Endodermal cell (in vitro differentiated cells): ENCODE data around the gene NFATC2. TPM values are rescaled to one million over a fixed set of nuclear protein-coding genes. Genes with fewer than 3 reads are reported as not detected.

Experiments
- DNase-seq: peaks from one replicate; pipeline ENCODE4 v3.0.0-alpha.2; 2017
- H3K27ac ChIP-seq: 2 replicates; pipeline ENCODE4 v1.5.1; 2013; ENCODE audit warnings: mild to moderate bottlenecking, low read depth, low read length, moderate library complexity
- H3K27me3 ChIP-seq: 2 replicates; pipeline ENCODE4 v1.6.1; 2013; ENCODE audit warnings: mild to moderate bottlenecking, low read length, moderate library complexity; ENCODE audit not compliant: insufficient read depth, control insufficient read depth, poor library complexity, severe bottlenecking
- H3K36me3 ChIP-seq: 2 replicates; pipeline ENCODE4 v1.7.0; 2013; ENCODE audit warnings: mild to moderate bottlenecking, low read length, moderate library complexity; ENCODE audit not compliant: control insufficient read depth, insufficient read depth
- H3K4me1 ChIP-seq: one replicate; pipeline ENCODE4 v1.7.0; 2013; ENCODE audit warnings: low read length; ENCODE audit not compliant: control insufficient read depth, insufficient read depth
- H3K4me3 ChIP-seq: 2 replicates; pipeline ENCODE4 v1.5.1; 2013; ENCODE audit warnings: mild to moderate bottlenecking, low read length, moderate library complexity
- H3K9ac ChIP-seq: 2 replicates; pipeline ENCODE4 v1.6.1; 2013; ENCODE audit warnings: mild to moderate bottlenecking, low read length, moderate library complexity; ENCODE audit not compliant: poor library complexity, severe bottlenecking; ENCODE audit errors: extremely low read depth
- H3K9me3 ChIP-seq: 2 replicates; pipeline ENCODE4 v1.6.1; 2013; ENCODE audit warnings: mild to moderate bottlenecking, low read length, moderate library complexity; ENCODE audit not compliant: control insufficient read depth
- H3K27ac Mint-ChIP-seq: 2 replicates; pipeline ENCODE4 v1.8.0; 2020; ENCODE audit warnings: mixed read lengths
- H3K27me3 Mint-ChIP-seq: 2 replicates; pipeline ENCODE4 v1.8.0; 2021; ENCODE audit warnings: mild to moderate bottlenecking, mixed read lengths; ENCODE audit not compliant: insufficient read depth
- H3K36me3 Mint-ChIP-seq: 2 replicates; pipeline ENCODE4 v1.8.0; 2020; ENCODE audit warnings: low read depth, mixed read lengths
- H3K4me1 Mint-ChIP-seq: 2 replicates; pipeline ENCODE4 v1.8.0; 2020; ENCODE audit warnings: mixed read lengths
- H3K4me3 Mint-ChIP-seq: 2 replicates; pipeline ENCODE4 v1.8.0; 2020; ENCODE audit warnings: mild to moderate bottlenecking, moderate library complexity, mixed read lengths
- H3K9me3 Mint-ChIP-seq: 2 replicates; pipeline ENCODE4 v1.8.0; 2020; ENCODE audit warnings: mild to moderate bottlenecking, mixed read lengths
- WGBS, 2 experiments: methylation state at CpG; one replicate each; pipeline versions ENCODE4 v1.1.5 to v1.1.7; 2013; ENCODE audit warnings: missing lambda C conversion rate in 2 of 2, mixed read lengths in 1 of 2; ENCODE audit not compliant: insufficient coverage in 1 of 2, insufficient read length in 1 of 2; 5-methylcytosine and 5-hydroxymethylcytosine counted together
- total RNA-seq, 2 donors: library from RNA; stranded (reverse); fragmentation: NEBNext Ultra II Directional in 1 of 2; extraction: Animal tissue kit (Norgen Biotek cat#: 25700) in 1 of 2; gene quantifications; 2 replicates in 1 of 2; 3 replicates in 1 of 2; pipeline ENCODE4 v1.2.1, GENCODE V29; 2021
- TF ChIP-seq, protein P1 (sequence below): fragments of 200-600 bp; sonication (generic); conservative IDR thresholded peaks from 2 replicates; pipeline ENCODE4 v1.5.0; 2021; ENCODE audit warnings: antibody characterized with exemption, mild to moderate bottlenecking

Gene NFATC2
- total RNA-seq, 2 donors from 2014 or later, result 1.5 to 2.1 TPM

DNA sequence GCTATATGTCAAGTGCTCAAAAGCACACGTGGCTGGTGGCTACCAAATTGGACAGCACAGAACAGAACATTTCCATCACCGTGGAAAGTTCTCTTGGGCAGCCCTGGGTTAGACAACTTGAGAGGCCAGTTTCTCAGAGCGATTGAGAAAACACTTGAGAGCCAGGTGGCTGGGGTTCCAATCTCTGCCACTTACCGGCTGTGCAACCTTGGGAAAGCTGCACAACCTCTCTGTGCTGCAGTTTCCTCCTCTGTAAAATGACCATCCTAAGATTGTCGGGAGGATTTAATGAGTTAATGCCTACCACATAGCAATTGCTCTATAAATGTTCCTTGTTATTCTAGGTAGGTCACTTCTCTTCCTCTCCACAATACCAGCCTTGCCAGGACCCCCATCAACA lies 25.1 kb upstream of the NFATC2 start:
- Histone ChIP-seq H3K4me3 (no peak overlapping the region), H3K27me3 (peaks cover 16% of the 10 kb centered on the region), H3K27ac (no peak overlapping the region), H3K9ac (no peak overlapping the region), H3K36me3 (no peaks in the 10 kb centered on the region), H3K9me3 (no peaks in the 10 kb centered on the region), H3K4me1 (peaks cover 3% of the 10 kb centered on the region)
- H3K36me3 Mint-ChIP-seq, result no peaks in the 10 kb centered on the region
- peaks cover 39% of the 10 kb centered on the region for H3K27me3 Mint-ChIP-seq
- no peaks in the 10 kb centered on the region for H3K9me3 Mint-ChIP-seq
- peaks cover 9% of the 10 kb centered on the region for H3K4me1 Mint-ChIP-seq
- H3K27ac Mint-ChIP-seq, result no peak overlapping the region
- TF ChIP-seq, protein P1, sequence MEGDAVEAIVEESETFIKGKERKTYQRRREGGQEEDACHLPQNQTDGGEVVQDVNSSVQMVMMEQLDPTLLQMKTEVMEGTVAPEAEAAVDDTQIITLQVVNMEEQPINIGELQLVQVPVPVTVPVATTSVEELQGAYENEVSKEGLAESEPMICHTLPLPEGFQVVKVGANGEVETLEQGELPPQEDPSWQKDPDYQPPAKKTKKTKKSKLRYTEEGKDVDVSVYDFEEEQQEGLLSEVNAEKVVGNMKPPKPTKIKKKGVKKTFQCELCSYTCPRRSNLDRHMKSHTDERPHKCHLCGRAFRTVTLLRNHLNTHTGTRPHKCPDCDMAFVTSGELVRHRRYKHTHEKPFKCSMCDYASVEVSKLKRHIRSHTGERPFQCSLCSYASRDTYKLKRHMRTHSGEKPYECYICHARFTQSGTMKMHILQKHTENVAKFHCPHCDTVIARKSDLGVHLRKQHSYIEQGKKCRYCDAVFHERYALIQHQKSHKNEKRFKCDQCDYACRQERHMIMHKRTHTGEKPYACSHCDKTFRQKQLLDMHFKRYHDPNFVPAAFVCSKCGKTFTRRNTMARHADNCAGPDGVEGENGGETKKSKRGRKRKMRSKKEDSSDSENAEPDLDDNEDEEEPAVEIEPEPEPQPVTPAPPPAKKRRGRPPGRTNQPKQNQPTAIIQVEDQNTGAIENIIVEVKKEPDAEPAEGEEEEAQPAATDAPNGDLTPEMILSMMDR, result no peak
- no peak for DNase-seq
- H3K4me3 Mint-ChIP-seq, result no peak overlapping the region
- WGBS, 2 experiments, result 88 to 91% methylated on average over 3 to 5 of the region's 5 CpGs

DNA sequence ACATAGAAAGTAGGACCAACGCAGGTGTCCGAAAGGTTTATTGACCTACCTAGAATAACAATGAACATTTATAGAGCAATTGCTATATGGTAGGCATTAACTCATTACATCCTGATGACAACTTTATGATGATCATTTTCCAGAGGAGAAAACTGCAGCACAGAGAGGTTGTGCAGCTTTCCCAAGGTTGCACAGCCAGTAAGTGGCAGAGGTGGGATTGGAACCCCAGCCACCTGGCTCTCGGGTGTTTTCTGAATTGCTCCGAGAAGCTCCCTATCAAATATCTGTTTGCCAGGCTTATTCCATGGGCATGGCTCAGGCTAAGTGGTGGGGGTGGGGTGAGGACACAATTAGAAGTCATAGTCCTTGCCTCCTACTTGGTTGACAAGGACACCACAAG lies 24.1 kb upstream of the NFATC2 start:
- peaks cover 11% of the 10 kb centered on the region for H3K4me1 Mint-ChIP-seq
- TF ChIP-seq, protein P1, result no peak
- H3K9me3 ChIP-seq, result no peaks in the 10 kb centered on the region
- peaks cover 44% of the 10 kb centered on the region for H3K27me3 Mint-ChIP-seq
- 98% methylated on average over 2 of the region's 4 CpGs; no CpG with 5 or more reads in 1 of the 2 experiments for WGBS, 2 experiments
- H3K36me3 ChIP-seq, result no peaks in the 10 kb centered on the region
- no peak overlapping the region for H3K4me3 Mint-ChIP-seq
- DNase-seq, result no peak
- no peak overlapping the region for H3K27ac ChIP-seq
- H3K36me3 Mint-ChIP-seq, result no peaks in the 10 kb centered on the region
- H3K9ac ChIP-seq, result no peak overlapping the region
- no peak overlapping the region for H3K27ac Mint-ChIP-seq
- no peaks in the 10 kb centered on the region for H3K9me3 Mint-ChIP-seq
- H3K4me3 ChIP-seq, result no peak overlapping the region
- peaks cover 19% of the 10 kb centered on the region for H3K27me3 ChIP-seq
- peaks cover 4% of the 10 kb centered on the region for H3K4me1 ChIP-seq

DNA sequence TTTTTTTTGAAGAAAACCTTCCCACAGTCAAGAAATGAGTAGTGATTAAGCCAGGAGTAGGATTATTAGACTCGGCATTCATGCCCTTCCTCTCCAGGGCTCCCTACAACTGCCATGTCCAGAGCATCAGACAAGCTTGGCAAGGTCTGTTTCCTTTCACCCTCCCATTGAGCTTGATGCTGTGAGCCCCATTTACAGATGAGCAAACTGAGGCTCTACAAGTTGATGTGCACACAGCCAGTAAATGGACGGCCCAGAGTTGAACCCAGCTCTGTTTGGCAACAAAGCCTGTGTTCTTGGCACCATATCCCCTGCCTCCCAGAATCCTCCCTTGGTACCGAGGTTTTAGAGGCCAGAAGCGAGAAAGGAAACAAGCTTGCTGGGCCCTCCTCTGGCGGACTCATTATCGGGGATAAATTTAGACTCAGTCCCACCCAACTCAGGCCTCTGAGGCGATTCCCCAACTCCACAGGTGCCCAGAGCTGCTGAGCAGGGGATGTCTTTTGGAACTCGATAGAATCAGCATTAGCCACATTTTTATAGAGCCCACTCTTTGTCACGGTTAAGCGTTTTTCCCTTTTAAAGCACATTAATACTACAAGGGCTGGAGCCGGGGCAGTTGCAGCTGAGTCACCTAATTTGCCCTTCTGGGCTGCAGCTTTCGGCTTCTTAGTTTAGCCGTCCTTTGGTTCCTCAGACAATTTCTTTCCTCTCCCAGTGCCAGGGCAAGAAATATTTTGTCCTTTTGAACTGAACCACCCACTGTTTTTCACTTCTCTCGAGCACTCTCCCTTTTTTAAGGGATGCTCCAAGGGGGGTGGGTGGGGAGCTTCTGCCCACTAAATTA lies 23.0 kb upstream of the NFATC2 start:
- WGBS, 2 experiments, result 66 to 87% methylated on average over 10 to 14 of the region's 14 CpGs
- Mint-ChIP-seq H3K4me1 (peaks cover 20% of the 10 kb centered on the region), H3K27me3 (peaks cover 53% of the 10 kb centered on the region), H3K36me3 (no peaks in the 10 kb centered on the region), H3K27ac (no peak overlapping the region), H3K9me3 (no peaks in the 10 kb centered on the region), H3K4me3 (no peak overlapping the region)
- Histone ChIP-seq H3K36me3 (no peaks in the 10 kb centered on the region), H3K9ac (no peak overlapping the region), H3K9me3 (no peaks in the 10 kb centered on the region), H3K27me3 (peaks cover 28% of the 10 kb centered on the region), H3K4me1 (peaks cover 6% of the 10 kb centered on the region), H3K27ac (no peak overlapping the region), H3K4me3 (no peak overlapping the region)
- DNase-seq, result no peak
- TF ChIP-seq, protein P1, result no peak
